GM12872 (cell line): ENCODE measurements around the gene DAW1.

ENCODE experiments used
- CTCF ChIP-seq: IDR thresholded peaks from 3 replicates; pipeline ENCODE4 v1.5.1; 2011; ENCODE audit warnings: low read depth, mild to moderate bottlenecking, low read length, moderate library complexity; ENCODE audit not compliant: insufficient read depth

Gene DAW1

GRCh38 chr2:227877421-227878310 is 6.2 kb downstream of the DAW1 start:
- TF ChIP-seq CTCF = no peak

- no peak for TF ChIP-seq CTCF
These were observed 9.0 kb downstream of the DAW1 start for GRCh38 chr2:227880460-227880859.

- no peak for TF ChIP-seq CTCF
These were observed 10.6 kb downstream of the DAW1 start for GRCh38 chr2:227881866-227882517.

GRCh38 chr2:227884511-227884947 is 13.1 kb downstream of the DAW1 start:
- peak; percentile 98 for TF ChIP-seq CTCF

GRCh38 chr2:227886149-227886548 is 14.7 kb downstream of the DAW1 start:
- no peak for TF ChIP-seq CTCF

GRCh38 chr2:227888289-227888688 is 16.9 kb downstream of the DAW1 start:
- no peak for TF ChIP-seq CTCF

- no peak for TF ChIP-seq CTCF
These were observed 17.9 kb downstream of the DAW1 start for GRCh38 chr2:227889336-227889735.
